HCT116 (cell line): ENCODE results near the gene TMC2. TPM values are rescaled to one million over a fixed set of nuclear protein-coding genes. Genes with fewer than 3 reads are reported as not detected.

ENCODE experiments used
- ATAC-seq: fragments of 200-7000 bp; cut with Tn5 transposase; 2 replicates; pipeline ENCODE4 v1.9.1; 2020; ENCODE audit warnings: mild to moderate bottlenecking, moderate library complexity
- BruUV-seq: library from RNA; stranded (reverse); fragments of 400-500 nt; replicated peaks from 2 replicates; lab custom pipeline; 2021; lab: Mats Ljungman, UMichigan
- CTCF ChIA-PET: fragments of 300-600 bp; sonication (Branson Sonifier 250); formaldehyde crosslinking; loops from one replicate; lab custom pipeline; 2021; ENCODE audit warnings: antibody characterized with exemption; lab: Charles Lee
- POLR2A ChIA-PET: fragments of 300-600, 350-600 bp; sonication (Branson Sonifier 250); formaldehyde crosslinking; loops from one replicate; lab custom pipeline; 2021; ENCODE audit warnings: antibody characterized with exemption; lab: Charles Lee
- RAD21 ChIA-PET, 2 experiments: fragments of 300-600 bp; sonication (Branson Sonifier 250); formaldehyde crosslinking; loops; one replicate each; lab custom pipeline; 2023; ENCODE audit warnings: low total read pairs in 2 of 2; ENCODE audit not compliant: uncharacterized antibody in 2 of 2, unreplicated experiment in 2 of 2, low non-redundant PET in 1 of 2; lab: Charles Lee
- DNase-seq: peaks from one replicate; pipeline ENCODE4 v3.0.0-alpha.2; 2010; ENCODE audit warnings: low read depth, low spot score
- H2AFZ ChIP-seq: fragments of 200-600 bp; shearing (Covaris generic), sonication (generic); 2 replicates; pipeline ENCODE4 v1.6.1; 2017; ENCODE audit warnings: low read depth, mixed run types, mixed read lengths, antibody characterized with exemption, low read length; ENCODE audit not compliant: poor library complexity, severe bottlenecking
- H3K27ac ChIP-seq: 2 replicates; pipeline ENCODE4 v1.5.1; 2012; ENCODE audit warnings: low read depth, low read length
- H3K27me3 ChIP-seq: fragments of 200-600 bp; sonication (generic); 2 replicates; pipeline ENCODE4 v1.6.1; 2016; ENCODE audit warnings: mixed run types, low read length, mixed read lengths; ENCODE audit not compliant: insufficient read depth
- H3K36me3 ChIP-seq, 2 experiments: fragments of 200-500 bp in 1 of 2; fragments of 200-600 bp in 1 of 2; sonication (Bioruptor generic) in 1 of 2; sonication (generic) in 1 of 2; 2 replicates each; pipeline versions ENCODE4 v1.5.1 to v1.6.1; 2014 to 2016; ENCODE audit warnings: low read length in 2 of 2, inconsistent platforms in 1 of 2, mixed read lengths in 1 of 2, mixed run types in 1 of 2; ENCODE audit not compliant: insufficient read depth in 2 of 2, control insufficient read depth in 1 of 2
- H3K4me1 ChIP-seq, 2 experiments: fragments of 200-600 bp in 1 of 2; sonication (generic) in 1 of 2; 2 replicates each; pipeline versions ENCODE4 v1.5.1 to v1.6.1; 2012 to 2017; ENCODE audit warnings: low read length in 2 of 2, inconsistent platforms in 1 of 2, mild to moderate bottlenecking in 1 of 2, mixed read lengths in 1 of 2, mixed run types in 1 of 2, moderate library complexity in 1 of 2; ENCODE audit not compliant: insufficient read depth in 2 of 2, control insufficient read depth in 1 of 2
- H3K4me2 ChIP-seq: fragments of 200-600 bp; sonication (generic); 2 replicates; pipeline ENCODE4 v1.6.1; 2017; ENCODE audit warnings: mixed run types, low read length, mixed read lengths
- H3K4me3 ChIP-seq, 2 experiments: fragments of 200-600 bp in 1 of 2; sonication (generic) in 1 of 2; replicated peaks in 1 of 2; 2 replicates each; pipeline ENCODE4 v1.5.1; 2011 to 2016; ENCODE audit warnings: low read length in 2 of 2, control low read depth in 1 of 2, low read depth in 1 of 2, mild to moderate bottlenecking in 1 of 2, mixed read lengths in 1 of 2, mixed run types in 1 of 2
- H3K79me2 ChIP-seq: fragments of 200-600 bp; sonication (generic); 2 replicates; pipeline ENCODE4 v1.6.1; 2017; ENCODE audit warnings: mild to moderate bottlenecking, mixed run types, low read length, moderate library complexity, mixed read lengths; ENCODE audit not compliant: insufficient read depth
- H3K9ac ChIP-seq: fragments of 200-600 bp; sonication (generic); 2 replicates; pipeline ENCODE4 v1.6.1; 2016; ENCODE audit warnings: low read length, mixed read lengths
- H3K9me2 ChIP-seq: fragments of 200-600 bp; sonication (generic), shearing (Covaris generic); 2 replicates; pipeline ENCODE4 v1.6.1; 2017; ENCODE audit warnings: mixed run types, mild to moderate bottlenecking, moderate library complexity; ENCODE audit not compliant: insufficient read depth
- H3K9me3 ChIP-seq, 2 experiments: fragments of 200-500 bp in 1 of 2; fragments of 200-600 bp in 1 of 2; sonication (Bioruptor generic) in 1 of 2; sonication (generic) in 1 of 2; 2 replicates each; pipeline ENCODE4 v1.6.1; 2014 to 2017; ENCODE audit warnings: low read length in 2 of 2, mixed read lengths in 2 of 2, inconsistent platforms in 1 of 2, low read depth in 1 of 2, mild to moderate bottlenecking in 1 of 2, mixed run types in 1 of 2, moderate library complexity in 1 of 2; ENCODE audit not compliant: control insufficient read depth in 1 of 2, insufficient read depth in 1 of 2
- H4K20me1 ChIP-seq: fragments of 200-600 bp; sonication (generic), shearing (Covaris generic); 2 replicates; pipeline ENCODE4 v1.6.1; 2017; ENCODE audit warnings: mixed run types, mild to moderate bottlenecking, moderate library complexity; ENCODE audit not compliant: insufficient read depth
- JUND ChIP-seq: IDR thresholded peaks from 2 replicates; pipeline ENCODE4 v1.6.1; 2012
- POLR2A ChIP-seq: IDR thresholded peaks from 2 replicates; pipeline ENCODE4 v1.7.0; 2011; ENCODE audit warnings: borderline replicate concordance; ENCODE audit not compliant: insufficient read depth, insufficient read length; ENCODE audit errors: extremely low read depth
- POLR2AphosphoS5 ChIP-seq: IDR thresholded peaks from 2 replicates; pipeline ENCODE4 v1.6.1; 2011; ENCODE audit warnings: mild to moderate bottlenecking, low read depth, low read length, moderate library complexity
- TCF7L2 ChIP-seq: IDR thresholded peaks from 2 replicates; pipeline ENCODE4 v1.7.0; 2011; ENCODE audit warnings: borderline replicate concordance, inconsistent platforms; ENCODE audit not compliant: insufficient read depth, insufficient read length; ENCODE audit errors: extremely low read depth
- intact Hi-C: fragments of 100-400 bp; cut with micrococcal nuclease; formaldehyde crosslinking; loops from 2 replicates; pipeline ENCODE4 v1.10.0; 2022
- total RNA-seq: library from RNA; stranded (reverse); gene quantifications from one replicate; pipeline ENCODE4 v1.2.1, GENCODE V29; 2021; ENCODE audit not compliant: unreplicated experiment
- TF ChIP-seq, protein P1 (sequence below): IDR thresholded peaks from 2 replicates; pipeline ENCODE4 v1.6.1; 2012; ENCODE audit warnings: low read depth
- TF ChIP-seq, protein P2 (sequence below), 3 experiments: fragments of 200-600 bp in 1 of 3; sonication (generic) in 1 of 3; IDR thresholded peaks in 2 of 3; conservative IDR thresholded peaks in 1 of 3; 2 replicates each; pipeline ENCODE4 v1.5.1; 2012 to 2017; ENCODE audit warnings: low read depth in 2 of 3, low read length in 2 of 3, antibody characterized with exemption in 1 of 3, borderline replicate concordance in 1 of 3, control low read depth in 1 of 3, mild to moderate bottlenecking in 1 of 3, mixed read lengths in 1 of 3, mixed run types in 1 of 3, moderate library complexity in 1 of 3; ENCODE audit not compliant: insufficient read depth in 1 of 3

The TMC2 gene
- total RNA-seq, 1 experiment from 2014 or later: not detected

DNA sequence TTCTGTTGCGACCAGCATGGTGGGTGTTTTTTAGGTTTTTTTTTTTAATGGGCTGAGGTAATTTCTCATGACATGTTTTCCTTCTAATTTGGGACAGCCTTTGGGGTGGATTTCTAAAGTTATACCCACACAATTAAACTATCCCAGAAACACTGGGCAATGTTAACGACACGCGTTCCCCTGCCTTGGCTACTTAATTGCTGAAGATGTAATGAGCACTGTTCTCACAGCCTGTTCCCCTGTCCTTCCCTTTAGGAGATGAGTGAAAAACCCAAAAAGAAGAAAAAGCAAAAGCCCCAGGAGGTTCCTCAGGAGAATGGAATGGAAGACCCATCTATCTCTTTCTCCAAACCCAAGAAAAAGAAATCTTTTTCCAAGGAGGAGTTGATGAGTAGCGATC is 121.3 kb downstream of the TMC2 start (continued):
- no peak for TF ChIP-seq POLR2A
- TF ChIP-seq, protein P1, sequence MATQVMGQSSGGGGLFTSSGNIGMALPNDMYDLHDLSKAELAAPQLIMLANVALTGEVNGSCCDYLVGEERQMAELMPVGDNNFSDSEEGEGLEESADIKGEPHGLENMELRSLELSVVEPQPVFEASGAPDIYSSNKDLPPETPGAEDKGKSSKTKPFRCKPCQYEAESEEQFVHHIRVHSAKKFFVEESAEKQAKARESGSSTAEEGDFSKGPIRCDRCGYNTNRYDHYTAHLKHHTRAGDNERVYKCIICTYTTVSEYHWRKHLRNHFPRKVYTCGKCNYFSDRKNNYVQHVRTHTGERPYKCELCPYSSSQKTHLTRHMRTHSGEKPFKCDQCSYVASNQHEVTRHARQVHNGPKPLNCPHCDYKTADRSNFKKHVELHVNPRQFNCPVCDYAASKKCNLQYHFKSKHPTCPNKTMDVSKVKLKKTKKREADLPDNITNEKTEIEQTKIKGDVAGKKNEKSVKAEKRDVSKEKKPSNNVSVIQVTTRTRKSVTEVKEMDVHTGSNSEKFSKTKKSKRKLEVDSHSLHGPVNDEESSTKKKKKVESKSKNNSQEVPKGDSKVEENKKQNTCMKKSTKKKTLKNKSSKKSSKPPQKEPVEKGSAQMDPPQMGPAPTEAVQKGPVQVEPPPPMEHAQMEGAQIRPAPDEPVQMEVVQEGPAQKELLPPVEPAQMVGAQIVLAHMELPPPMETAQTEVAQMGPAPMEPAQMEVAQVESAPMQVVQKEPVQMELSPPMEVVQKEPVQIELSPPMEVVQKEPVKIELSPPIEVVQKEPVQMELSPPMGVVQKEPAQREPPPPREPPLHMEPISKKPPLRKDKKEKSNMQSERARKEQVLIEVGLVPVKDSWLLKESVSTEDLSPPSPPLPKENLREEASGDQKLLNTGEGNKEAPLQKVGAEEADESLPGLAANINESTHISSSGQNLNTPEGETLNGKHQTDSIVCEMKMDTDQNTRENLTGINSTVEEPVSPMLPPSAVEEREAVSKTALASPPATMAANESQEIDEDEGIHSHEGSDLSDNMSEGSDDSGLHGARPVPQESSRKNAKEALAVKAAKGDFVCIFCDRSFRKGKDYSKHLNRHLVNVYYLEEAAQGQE: no peak
- no peak for TF ChIP-seq TCF7L2

DNA sequence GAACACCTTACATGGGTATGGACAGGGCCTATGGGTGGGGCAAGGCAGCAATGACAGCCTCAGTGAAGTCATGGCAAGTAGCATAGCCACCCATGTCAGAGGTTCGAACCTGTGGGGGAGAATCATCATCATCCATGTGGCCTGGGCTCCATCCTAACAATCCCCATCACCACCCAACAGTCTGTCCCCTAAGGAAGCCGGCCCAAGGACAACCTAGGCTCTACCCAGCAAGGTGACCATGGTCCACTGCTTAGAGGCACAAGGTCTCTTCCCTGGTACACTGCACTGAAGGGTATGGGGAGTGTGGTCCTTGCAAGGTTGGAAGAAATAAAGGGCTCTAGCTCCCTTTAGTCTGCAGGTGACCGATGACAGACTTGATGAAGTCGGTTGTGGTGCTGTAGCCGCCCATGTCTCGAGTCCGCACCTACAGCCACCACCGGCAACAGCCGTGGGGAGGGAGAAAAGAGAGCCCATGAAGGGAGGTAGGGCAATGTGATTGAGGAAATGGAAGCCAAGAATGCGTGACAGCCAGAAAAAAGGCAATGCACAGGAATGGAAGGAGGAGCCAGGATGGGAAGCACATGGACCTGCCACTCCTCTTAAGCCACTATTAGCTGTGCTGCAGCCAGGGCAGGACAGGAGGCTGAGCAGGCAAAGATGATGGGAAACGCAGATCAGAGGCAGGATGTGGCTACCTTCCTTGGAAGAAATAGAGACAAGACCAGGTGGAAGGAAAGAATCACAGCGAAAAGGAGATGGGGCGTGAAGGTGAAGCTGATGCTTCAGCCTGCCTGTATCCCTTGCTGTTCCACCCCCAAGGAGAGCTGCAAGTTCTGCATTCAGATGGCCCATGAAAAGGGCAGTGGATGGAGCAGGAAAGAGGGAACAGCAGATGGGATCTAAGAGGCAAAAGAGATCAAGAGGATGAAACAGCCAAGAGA is 122.3 kb downstream of the TMC2 start:
- H3K9me3 ChIP-seq: no peaks in the 10 kb centered on the region
- peaks cover 70% of the 10 kb centered on the region for H3K79me2 ChIP-seq
- H3K9me2 ChIP-seq: no peaks in the 10 kb centered on the region
- no peak overlapping the region for H3K27ac ChIP-seq
- peaks cover 8 to 20% of the 10 kb centered on the region in 2 experiments for H3K4me1 ChIP-seq
- no peak overlapping the region for H3K9ac ChIP-seq
- no peaks in the 10 kb centered on the region for H3K27me3 ChIP-seq
- POLR2A ChIA-PET: no interaction called here
- DNase-seq (no peak), ATAC-seq (peak; percentile 60)
- no peak overlapping the region for H3K4me3 ChIP-seq
- peaks cover 52 to 71% of the 10 kb centered on the region in 2 experiments for H3K36me3 ChIP-seq
- no peak overlapping the region for H2AFZ ChIP-seq
- CTCF ChIA-PET: no interaction called here
- TF ChIP-seq, protein P2, sequence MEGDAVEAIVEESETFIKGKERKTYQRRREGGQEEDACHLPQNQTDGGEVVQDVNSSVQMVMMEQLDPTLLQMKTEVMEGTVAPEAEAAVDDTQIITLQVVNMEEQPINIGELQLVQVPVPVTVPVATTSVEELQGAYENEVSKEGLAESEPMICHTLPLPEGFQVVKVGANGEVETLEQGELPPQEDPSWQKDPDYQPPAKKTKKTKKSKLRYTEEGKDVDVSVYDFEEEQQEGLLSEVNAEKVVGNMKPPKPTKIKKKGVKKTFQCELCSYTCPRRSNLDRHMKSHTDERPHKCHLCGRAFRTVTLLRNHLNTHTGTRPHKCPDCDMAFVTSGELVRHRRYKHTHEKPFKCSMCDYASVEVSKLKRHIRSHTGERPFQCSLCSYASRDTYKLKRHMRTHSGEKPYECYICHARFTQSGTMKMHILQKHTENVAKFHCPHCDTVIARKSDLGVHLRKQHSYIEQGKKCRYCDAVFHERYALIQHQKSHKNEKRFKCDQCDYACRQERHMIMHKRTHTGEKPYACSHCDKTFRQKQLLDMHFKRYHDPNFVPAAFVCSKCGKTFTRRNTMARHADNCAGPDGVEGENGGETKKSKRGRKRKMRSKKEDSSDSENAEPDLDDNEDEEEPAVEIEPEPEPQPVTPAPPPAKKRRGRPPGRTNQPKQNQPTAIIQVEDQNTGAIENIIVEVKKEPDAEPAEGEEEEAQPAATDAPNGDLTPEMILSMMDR (IDR thresholded peaks at IDR 0.05 in 2 of 3, conservative IDR thresholded peaks at IDR 0.05 in 1 of 3; ENCODE audit: borderline replicate concordance in 1 of 3, insufficient read depth in 1 of 3, low read depth in 2 of 3, low read length in 2 of 3): no peak
- TF ChIP-seq JUND (peak; percentile 24; the same call in 1 of the 2 replicates), POLR2AphosphoS5 (0 out of 2 replicates have a peak, but pooled peaks have one; percentile 28)
- intact Hi-C loops: no loop called here
- BruUV-seq: no TSS peak
- RAD21 ChIA-PET: no interaction called here
- no peak overlapping the region for H3K4me2 ChIP-seq
- H4K20me1 ChIP-seq: peaks cover 43% of the 10 kb centered on the region; the same call in 1 of the 2 replicates
